Stimulated activated CD4-positive, alpha-beta T cell treated with anti-CD3 and anti-CD28 coated beads, Interleukin-1b, Interleukin-23, amount 100 ng/mL, for 48 hours (primary cell): ENCODE data around the gene ERC2.

Experiments
- DNase-seq: peaks from one replicate; pipeline ENCODE4 v3.0.0-alpha.2; 2020

The ERC2 gene

GRCh38 chr3:55903680-55904079, 564.6 kb downstream of the ERC2 start:
- DNase-seq = no peak

- DNase-seq = no peak
Observed at GRCh38 chr3:55902221-55902900, 565.9 kb downstream of the ERC2 start.

- no peak for DNase-seq
Observed at GRCh38 chr3:55899887-55900286, 568.4 kb downstream of the ERC2 start.

- DNase-seq = no peak
Observed at GRCh38 chr3:55897573-55898224, 570.6 kb downstream of the ERC2 start.

GRCh38 chr3:55895897-55896566, 572.2 kb downstream of the ERC2 start:
- no peak for DNase-seq

- no peak for DNase-seq
Observed at GRCh38 chr3:55894605-55895004, 573.7 kb downstream of the ERC2 start.

- DNase-seq = no peak
Observed at GRCh38 chr3:55893045-55893664, 575.1 kb downstream of the ERC2 start.

GRCh38 chr3:55891106-55891505, 577.2 kb downstream of the ERC2 start:
- no peak for DNase-seq

- no peak for DNase-seq
Observed at GRCh38 chr3:55888282-55888885, 579.9 kb downstream of the ERC2 start.

- no peak for DNase-seq
Observed at GRCh38 chr3:55885721-55886120, 582.5 kb downstream of the ERC2 start.

GRCh38 chr3:55884491-55885285, 583.6 kb downstream of the ERC2 start:
- DNase-seq = no peak

- DNase-seq = no peak
Observed at GRCh38 chr3:55884066-55884465, 584.2 kb downstream of the ERC2 start.

- no peak for DNase-seq
Observed at GRCh38 chr3:55882006-55882405, 586.3 kb downstream of the ERC2 start.

GRCh38 chr3:55880357-55880756, 587.9 kb downstream of the ERC2 start:
- DNase-seq = no peak

GRCh38 chr3:55879901-55880331, 588.4 kb downstream of the ERC2 start:
- DNase-seq = no peak

GRCh38 chr3:55877703-55878102, 590.6 kb downstream of the ERC2 start:
- no peak for DNase-seq

- DNase-seq = no peak
Observed at GRCh38 chr3:55876560-55876959, 591.7 kb downstream of the ERC2 start.

GRCh38 chr3:55875113-55875512, 593.2 kb downstream of the ERC2 start:
- no peak for DNase-seq

- no peak for DNase-seq
Observed at GRCh38 chr3:55873523-55874254, 594.6 kb downstream of the ERC2 start.

GRCh38 chr3:55870594-55870993, 597.7 kb downstream of the ERC2 start:
- DNase-seq = no peak

- DNase-seq = no peak
Observed at GRCh38 chr3:55868347-55868746, 599.9 kb downstream of the ERC2 start.

GRCh38 chr3:55863028-55863427, 605.2 kb downstream of the ERC2 start:
- DNase-seq = no peak
